ENCODE measurements around the gene EVC2. TPM values are rescaled to one million over a fixed set of nuclear protein-coding genes. Genes with fewer than 3 reads are reported as not detected.

EVC2 gene
- polyA plus RNA-seq, 1 donor from 2014 or later: 0.27 TPM

DNA sequence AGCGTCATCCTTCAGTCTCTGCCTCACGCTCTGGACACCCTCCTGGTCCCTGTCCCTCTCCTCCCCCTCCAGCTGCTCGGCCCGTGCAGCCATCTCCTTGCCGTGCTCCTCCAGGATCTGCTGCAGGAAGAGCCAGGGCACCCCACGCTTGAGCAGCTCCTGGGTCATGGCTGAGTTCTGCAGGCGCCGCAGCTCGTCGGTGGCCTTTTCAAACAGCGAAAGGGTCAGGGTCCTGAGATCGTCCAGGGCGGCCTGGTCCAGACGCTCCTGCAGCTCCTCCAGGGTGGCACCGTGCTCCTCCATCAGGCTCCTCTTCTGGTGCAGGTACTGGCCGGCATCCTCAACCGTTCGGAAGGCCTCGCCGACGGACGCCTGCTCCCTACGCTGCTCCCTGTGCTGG, 85.8 kb downstream of the EVC2 start:
- Histone ChIP-seq H3K4me2 (ENCODE audit: low read length) (no peak overlapping the region), H3K79me2 (replicated peaks; ENCODE audit: insufficient read depth, low read length) (no peaks in the 10 kb centered on the region), H3K9ac (ENCODE audit: low read length) (no peak overlapping the region), H4K20me1 (ENCODE audit: insufficient read depth) (no peaks in the 10 kb centered on the region), H3K27ac (ENCODE audit: low read length) (no peak overlapping the region), H3K36me3 (ENCODE audit: insufficient read depth, low read length) (no peaks in the 10 kb centered on the region), H3K9me3 (ENCODE audit: low read length) (no peaks in the 10 kb centered on the region), H3K27me3 (ENCODE audit: insufficient read depth, low read depth, low read length) (no peaks in the 10 kb centered on the region), H3F3A (ENCODE audit: insufficient read depth, low read length, poor library complexity, severe bottlenecking) (no peaks in the 10 kb centered on the region), H3K9me2 (ENCODE audit: insufficient read depth, low read length) (no peaks in the 10 kb centered on the region), H3K4me3 (ENCODE audit: low read length) (no peak overlapping the region), H2AFZ (ENCODE audit: low read depth, low read length) (no peak overlapping the region)
- TF ChIP-seq EZH2 (IDR thresholded peaks at IDR 0.05; ENCODE audit: borderline replicate concordance, insufficient read depth, low read length, poor library complexity, severe bottlenecking): no peak
- TF ChIP-seq EP300 (conservative IDR thresholded peaks at IDR 0.05; ENCODE audit: poor library complexity, severe bottlenecking): no peak

DNA sequence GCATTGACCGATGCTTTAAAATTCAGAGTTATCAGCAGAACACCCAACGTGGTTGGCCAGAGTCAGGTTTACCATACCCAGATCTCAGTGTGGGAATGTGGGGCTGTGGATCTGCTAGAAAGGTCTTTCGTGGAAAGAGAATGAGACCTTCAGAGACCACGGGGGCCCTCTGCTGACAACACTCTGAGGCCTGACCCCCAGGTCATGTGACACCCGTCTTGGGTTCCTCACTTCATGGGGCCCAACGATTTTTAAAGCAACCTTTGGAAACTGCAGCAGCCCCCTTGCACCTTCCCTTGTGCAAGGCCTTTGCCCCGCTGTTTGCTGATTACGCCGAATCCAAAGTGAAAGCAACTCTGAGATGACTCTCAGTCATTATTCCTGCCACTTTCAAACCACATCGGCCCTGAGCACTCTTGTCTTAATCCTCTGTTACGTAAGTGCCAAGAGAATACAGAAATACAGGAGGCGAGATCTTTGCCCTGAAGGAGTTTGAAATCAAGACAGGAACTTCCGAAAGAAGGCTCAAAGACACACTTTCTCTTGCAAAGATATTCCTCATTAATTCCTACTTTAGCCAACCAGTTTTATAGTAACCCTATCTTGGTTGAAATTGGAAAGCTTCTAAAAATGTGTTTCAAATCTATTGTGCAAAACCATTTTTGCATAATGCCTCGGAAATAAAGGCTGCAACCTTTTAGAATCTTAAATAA, 88.3 kb downstream of the EVC2 start:
- TF ChIP-seq EZH2 (IDR thresholded peaks at IDR 0.05; ENCODE audit: borderline replicate concordance, insufficient read depth, low read length, poor library complexity, severe bottlenecking) (no peak), SMC3 (conservative IDR thresholded peaks at IDR 0.05; ENCODE audit: poor library complexity) (no peak), MXI1 (conservative IDR thresholded peaks at IDR 0.05; ENCODE audit: poor library complexity, severe bottlenecking) (no peak), POLR2AphosphoS5 (IDR thresholded peaks at IDR 0.05) (no peak)
- TF ChIP-seq, protein P1, sequence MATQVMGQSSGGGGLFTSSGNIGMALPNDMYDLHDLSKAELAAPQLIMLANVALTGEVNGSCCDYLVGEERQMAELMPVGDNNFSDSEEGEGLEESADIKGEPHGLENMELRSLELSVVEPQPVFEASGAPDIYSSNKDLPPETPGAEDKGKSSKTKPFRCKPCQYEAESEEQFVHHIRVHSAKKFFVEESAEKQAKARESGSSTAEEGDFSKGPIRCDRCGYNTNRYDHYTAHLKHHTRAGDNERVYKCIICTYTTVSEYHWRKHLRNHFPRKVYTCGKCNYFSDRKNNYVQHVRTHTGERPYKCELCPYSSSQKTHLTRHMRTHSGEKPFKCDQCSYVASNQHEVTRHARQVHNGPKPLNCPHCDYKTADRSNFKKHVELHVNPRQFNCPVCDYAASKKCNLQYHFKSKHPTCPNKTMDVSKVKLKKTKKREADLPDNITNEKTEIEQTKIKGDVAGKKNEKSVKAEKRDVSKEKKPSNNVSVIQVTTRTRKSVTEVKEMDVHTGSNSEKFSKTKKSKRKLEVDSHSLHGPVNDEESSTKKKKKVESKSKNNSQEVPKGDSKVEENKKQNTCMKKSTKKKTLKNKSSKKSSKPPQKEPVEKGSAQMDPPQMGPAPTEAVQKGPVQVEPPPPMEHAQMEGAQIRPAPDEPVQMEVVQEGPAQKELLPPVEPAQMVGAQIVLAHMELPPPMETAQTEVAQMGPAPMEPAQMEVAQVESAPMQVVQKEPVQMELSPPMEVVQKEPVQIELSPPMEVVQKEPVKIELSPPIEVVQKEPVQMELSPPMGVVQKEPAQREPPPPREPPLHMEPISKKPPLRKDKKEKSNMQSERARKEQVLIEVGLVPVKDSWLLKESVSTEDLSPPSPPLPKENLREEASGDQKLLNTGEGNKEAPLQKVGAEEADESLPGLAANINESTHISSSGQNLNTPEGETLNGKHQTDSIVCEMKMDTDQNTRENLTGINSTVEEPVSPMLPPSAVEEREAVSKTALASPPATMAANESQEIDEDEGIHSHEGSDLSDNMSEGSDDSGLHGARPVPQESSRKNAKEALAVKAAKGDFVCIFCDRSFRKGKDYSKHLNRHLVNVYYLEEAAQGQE (IDR thresholded peaks at IDR 0.05; ENCODE audit: borderline replicate concordance): no peak
- TF ChIP-seq, protein P2, sequence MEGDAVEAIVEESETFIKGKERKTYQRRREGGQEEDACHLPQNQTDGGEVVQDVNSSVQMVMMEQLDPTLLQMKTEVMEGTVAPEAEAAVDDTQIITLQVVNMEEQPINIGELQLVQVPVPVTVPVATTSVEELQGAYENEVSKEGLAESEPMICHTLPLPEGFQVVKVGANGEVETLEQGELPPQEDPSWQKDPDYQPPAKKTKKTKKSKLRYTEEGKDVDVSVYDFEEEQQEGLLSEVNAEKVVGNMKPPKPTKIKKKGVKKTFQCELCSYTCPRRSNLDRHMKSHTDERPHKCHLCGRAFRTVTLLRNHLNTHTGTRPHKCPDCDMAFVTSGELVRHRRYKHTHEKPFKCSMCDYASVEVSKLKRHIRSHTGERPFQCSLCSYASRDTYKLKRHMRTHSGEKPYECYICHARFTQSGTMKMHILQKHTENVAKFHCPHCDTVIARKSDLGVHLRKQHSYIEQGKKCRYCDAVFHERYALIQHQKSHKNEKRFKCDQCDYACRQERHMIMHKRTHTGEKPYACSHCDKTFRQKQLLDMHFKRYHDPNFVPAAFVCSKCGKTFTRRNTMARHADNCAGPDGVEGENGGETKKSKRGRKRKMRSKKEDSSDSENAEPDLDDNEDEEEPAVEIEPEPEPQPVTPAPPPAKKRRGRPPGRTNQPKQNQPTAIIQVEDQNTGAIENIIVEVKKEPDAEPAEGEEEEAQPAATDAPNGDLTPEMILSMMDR (IDR thresholded peaks at IDR 0.05; ENCODE audit: poor library complexity, severe bottlenecking): no peak
- no peaks in the 10 kb centered on the region for H3K9me2 ChIP-seq (ENCODE audit: insufficient read depth, low read length)
- no peaks in the 10 kb centered on the region for H3F3A ChIP-seq (ENCODE audit: insufficient read depth, low read length, poor library complexity, severe bottlenecking)
- no peak overlapping the region for H3K9ac ChIP-seq (ENCODE audit: low read length)
- no peaks in the 10 kb centered on the region for H3K27me3 ChIP-seq (ENCODE audit: insufficient read depth, low read depth, low read length)
- no peak overlapping the region for H3K4me2 ChIP-seq (ENCODE audit: low read length)
- H4K20me1 ChIP-seq (ENCODE audit: insufficient read depth): no peaks in the 10 kb centered on the region
- no peak overlapping the region for H3K27ac ChIP-seq (ENCODE audit: low read length)
- no peak overlapping the region for H2AFZ ChIP-seq (ENCODE audit: low read depth, low read length)
- no peak overlapping the region for H3K4me3 ChIP-seq (ENCODE audit: low read length)
- no peaks in the 10 kb centered on the region for H3K79me2 ChIP-seq (replicated peaks; ENCODE audit: insufficient read depth, low read length)
- H3K36me3 ChIP-seq (ENCODE audit: insufficient read depth, low read length): no peaks in the 10 kb centered on the region
- H3K9me3 ChIP-seq (ENCODE audit: low read length): no peaks in the 10 kb centered on the region
